Measurements from ENCODE around the gene SLC17A9.

SLC17A9 gene

DNA sequence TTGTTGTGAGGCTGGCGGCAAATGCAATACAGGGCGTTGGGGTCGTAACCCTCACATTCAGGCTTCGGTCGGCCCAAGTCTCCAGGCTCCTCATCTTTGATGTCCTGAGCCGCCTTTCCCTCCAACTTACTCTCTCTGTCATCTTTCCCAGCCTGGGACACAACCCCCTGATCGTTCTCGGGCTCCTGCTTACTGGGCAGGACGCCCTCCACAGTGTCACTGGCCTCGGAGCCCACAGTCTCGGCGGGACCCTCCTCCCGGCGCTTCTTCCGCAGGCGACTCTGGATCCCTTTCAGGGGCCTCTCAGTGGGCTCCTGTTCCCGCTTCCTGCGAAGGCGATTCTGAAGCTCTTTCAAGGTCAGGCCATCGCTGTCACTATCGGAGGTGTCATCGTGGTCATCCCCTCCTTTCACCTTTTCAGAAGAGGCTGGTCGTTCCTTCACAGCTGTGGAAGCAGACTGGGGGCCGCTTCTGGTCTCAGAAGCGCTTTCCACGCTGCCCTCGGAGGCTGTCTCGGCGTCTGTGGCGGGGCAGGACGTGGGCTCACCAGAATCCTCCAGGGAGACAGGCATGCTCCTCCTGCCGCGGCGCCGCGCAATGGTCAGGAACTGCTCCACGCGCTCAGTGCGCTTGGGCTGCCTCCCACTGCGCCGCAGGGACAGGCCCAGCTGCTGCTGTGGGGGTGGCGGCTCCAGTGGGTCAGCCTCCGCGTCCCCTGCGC is 41.6 kb upstream of the SLC17A9 start:
- 96% methylated on average over 45 of the region's 45 CpGs for WGBS
- no peaks in the 10 kb centered on the region for H3K27me3 ChIP-seq (ENCODE audit: insufficient read depth, low read length)
- H3K36me3 ChIP-seq (ENCODE audit: insufficient read depth, low read length): peaks cover 84% of the 10 kb centered on the region
- no peak overlapping the region for H3K9ac ChIP-seq (ENCODE audit: low read depth, low read length)
- no peaks in the 10 kb centered on the region for H3K9me3 ChIP-seq (ENCODE audit: insufficient read depth, low read depth, low read length)
- no peak overlapping the region for H3K4me3 ChIP-seq (ENCODE audit: low read length)
- no peak overlapping the region for H3K27ac ChIP-seq (ENCODE audit: low read depth, low read length)
- peaks cover 17% of the 10 kb centered on the region for H3K4me1 ChIP-seq (ENCODE audit: insufficient read depth, low read length)

DNA sequence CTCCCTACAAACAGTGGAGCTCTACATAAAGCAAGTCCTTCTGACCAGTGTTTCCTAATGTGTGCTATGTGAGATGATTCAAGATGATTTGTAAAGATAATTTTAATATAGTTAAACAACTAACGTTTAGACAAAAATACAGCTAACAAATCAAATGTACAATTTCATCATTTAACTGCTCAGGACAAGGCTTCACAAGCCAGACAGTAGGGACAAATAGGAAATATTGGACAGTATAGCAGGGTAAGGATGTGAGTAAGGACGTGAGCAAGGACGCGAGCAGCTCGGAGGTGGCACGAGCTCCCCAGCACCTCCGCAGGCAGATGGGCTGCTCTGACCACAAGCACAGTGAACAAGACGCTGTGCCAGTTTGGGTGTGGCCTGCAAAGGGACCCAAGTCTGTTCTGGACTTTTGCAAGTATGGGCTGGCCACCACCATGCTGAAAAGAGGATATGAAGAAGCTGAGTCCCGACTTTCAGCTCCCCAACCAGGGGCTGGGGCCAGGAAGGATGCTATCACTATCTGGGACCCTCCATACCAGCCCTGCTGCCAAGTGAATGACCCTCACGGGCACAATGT is 40.7 kb upstream of the SLC17A9 start:
- Histone ChIP-seq H3K4me1 (ENCODE audit: insufficient read depth, low read length) (peaks cover 26% of the 10 kb centered on the region), H3K36me3 (ENCODE audit: insufficient read depth, low read length) (peaks cover 76% of the 10 kb centered on the region), H3K27me3 (ENCODE audit: insufficient read depth, low read length) (no peaks in the 10 kb centered on the region), H3K4me3 (ENCODE audit: low read length) (no peak overlapping the region), H3K27ac (ENCODE audit: low read depth, low read length) (no peak overlapping the region), H3K9ac (ENCODE audit: low read depth, low read length) (no peak overlapping the region), H3K9me3 (ENCODE audit: insufficient read depth, low read depth, low read length) (no peaks in the 10 kb centered on the region)
- 96% methylated on average over 9 of the region's 10 CpGs for WGBS

DNA sequence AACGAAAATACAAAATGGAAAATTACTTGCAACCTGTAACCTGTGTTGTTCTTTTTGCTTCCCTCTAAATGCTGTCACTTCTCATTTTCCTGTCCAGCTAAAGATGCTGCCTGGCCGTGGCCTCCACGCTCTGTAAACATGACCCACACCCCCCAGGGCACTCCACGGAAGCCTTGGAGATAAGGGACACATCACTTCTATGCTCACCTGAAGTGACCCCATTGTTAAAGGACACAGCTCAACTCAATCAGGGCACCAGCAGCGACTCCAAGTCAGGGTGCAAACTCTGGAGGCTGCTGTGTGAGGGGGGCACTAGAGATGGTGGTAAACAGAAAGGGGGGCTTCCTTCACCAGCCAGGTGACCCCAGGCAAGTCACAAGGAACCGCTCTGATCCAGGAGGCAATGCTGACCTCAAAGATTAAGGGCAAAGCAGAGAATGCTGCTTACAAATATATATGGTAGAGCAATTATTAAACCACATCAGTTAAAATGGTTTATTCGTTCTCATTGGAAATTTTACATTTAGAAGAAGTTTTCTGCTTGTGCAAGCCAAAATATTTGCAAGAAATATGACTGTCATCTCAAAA is 39.4 kb upstream of the SLC17A9 start:
- Histone ChIP-seq H3K27me3 (ENCODE audit: insufficient read depth, low read length) (no peaks in the 10 kb centered on the region), H3K4me3 (ENCODE audit: low read length) (no peak overlapping the region), H3K27ac (ENCODE audit: low read depth, low read length) (no peak overlapping the region), H3K9ac (ENCODE audit: low read depth, low read length) (no peak overlapping the region), H3K9me3 (ENCODE audit: insufficient read depth, low read depth, low read length) (no peaks in the 10 kb centered on the region), H3K36me3 (ENCODE audit: insufficient read depth, low read length) (peaks cover 62% of the 10 kb centered on the region), H3K4me1 (ENCODE audit: insufficient read depth, low read length) (peaks cover 39% of the 10 kb centered on the region)
- 92% methylated on average over 7 of the region's 7 CpGs for WGBS

DNA sequence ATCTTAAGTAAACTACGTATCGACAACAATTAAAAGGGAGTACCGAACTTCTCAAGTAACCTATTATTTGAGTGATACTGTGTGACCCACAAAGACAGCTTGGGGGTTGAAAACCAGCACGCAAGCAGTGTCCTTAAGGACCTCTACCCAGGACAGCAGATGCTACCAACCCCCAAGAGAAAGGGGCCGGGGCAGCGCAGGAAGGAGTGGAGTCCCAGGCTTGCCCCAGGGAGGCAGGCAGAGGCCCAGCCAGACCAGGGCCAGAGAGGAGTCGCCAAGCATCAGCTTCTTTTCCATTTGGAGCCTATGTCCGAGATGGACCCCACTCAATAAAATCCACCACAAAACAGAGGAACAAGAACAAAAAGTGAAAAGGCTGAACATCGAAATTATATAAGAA is 38.1 kb upstream of the SLC17A9 start:
- H3K27ac ChIP-seq (ENCODE audit: low read depth, low read length): no peak overlapping the region
- no peaks in the 10 kb centered on the region for H3K27me3 ChIP-seq (ENCODE audit: insufficient read depth, low read length)
- H3K9me3 ChIP-seq (ENCODE audit: insufficient read depth, low read depth, low read length): no peaks in the 10 kb centered on the region
- H3K4me1 ChIP-seq (ENCODE audit: insufficient read depth, low read length): peaks cover 49% of the 10 kb centered on the region
- 93% methylated on average over 8 of the region's 9 CpGs for WGBS
- no peak overlapping the region for H3K4me3 ChIP-seq (ENCODE audit: low read length)
- no peak overlapping the region for H3K9ac ChIP-seq (ENCODE audit: low read depth, low read length)
- H3K36me3 ChIP-seq (ENCODE audit: insufficient read depth, low read length): peaks cover 49% of the 10 kb centered on the region

DNA sequence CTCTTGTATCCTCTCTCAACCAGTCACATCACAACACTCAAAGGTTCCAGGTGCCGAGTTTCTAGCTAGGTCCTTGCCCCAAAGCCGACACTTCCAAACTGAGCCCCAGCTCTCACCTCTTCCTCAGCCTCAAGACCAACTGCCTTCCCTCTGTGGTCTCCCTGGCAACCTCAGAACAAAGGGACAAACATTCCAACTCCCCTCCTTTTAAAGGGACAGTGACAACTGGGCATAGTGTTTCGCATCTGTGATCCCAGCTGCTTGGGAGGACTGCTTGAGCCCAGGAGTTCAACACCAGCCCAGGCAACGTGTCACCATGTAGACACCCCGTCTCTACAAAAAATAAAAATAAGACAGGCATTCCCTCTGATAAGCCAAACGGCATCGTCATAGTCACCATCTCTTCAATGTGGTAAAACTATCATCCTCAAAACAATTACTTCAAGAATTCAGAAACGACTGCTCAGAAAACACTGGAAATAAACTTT is 37.5 kb upstream of the SLC17A9 start:
- H3K4me3 ChIP-seq (ENCODE audit: low read length): no peak overlapping the region
- peaks cover 53% of the 10 kb centered on the region for H3K4me1 ChIP-seq (ENCODE audit: insufficient read depth, low read length)
- no peaks in the 10 kb centered on the region for H3K27me3 ChIP-seq (ENCODE audit: insufficient read depth, low read length)
- H3K36me3 ChIP-seq (ENCODE audit: insufficient read depth, low read length): peaks cover 43% of the 10 kb centered on the region
- no peak overlapping the region for H3K27ac ChIP-seq (ENCODE audit: low read depth, low read length)
- WGBS: 58% methylated on average over 8 of the region's 8 CpGs
- no peak overlapping the region for H3K9ac ChIP-seq (ENCODE audit: low read depth, low read length)
- no peaks in the 10 kb centered on the region for H3K9me3 ChIP-seq (ENCODE audit: insufficient read depth, low read depth, low read length)

DNA sequence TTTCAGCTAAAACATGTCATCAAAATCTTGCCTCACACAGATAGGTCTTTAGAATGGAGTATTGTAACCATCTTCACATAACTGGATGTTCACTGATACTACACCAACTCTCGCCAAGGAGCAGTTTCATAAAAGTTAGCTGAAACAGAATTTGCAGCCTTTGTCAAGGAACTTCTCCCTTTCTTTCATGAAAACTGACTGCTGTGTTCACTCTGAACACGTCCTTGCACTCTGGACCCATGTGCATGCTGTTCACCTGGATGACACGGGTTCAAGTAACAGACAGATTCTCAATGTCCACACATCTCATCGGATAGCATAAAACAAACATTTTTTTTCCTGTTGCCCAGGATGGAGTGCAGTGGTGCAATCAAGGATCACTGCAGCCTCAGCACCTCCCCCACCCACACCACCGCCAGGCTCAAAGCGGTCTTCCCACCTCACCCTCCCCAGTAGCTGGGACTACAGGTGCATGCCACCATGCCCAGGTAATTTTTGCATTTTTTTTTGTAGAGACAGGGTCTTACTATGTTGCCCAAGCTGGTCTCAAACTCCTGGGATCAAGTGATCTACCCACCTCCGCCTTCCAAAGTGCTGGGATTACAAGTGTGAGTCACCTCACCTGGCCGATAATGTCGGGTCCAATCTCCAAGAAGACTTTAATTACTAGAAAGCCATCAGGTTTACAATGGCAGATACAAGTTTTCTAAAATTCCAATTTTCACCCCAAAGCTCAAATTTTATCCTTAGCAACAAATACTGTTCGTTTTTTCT is 35.6 kb upstream of the SLC17A9 start:
- Histone ChIP-seq H3K4me3 (ENCODE audit: low read length) (no peak overlapping the region), H3K36me3 (ENCODE audit: insufficient read depth, low read length) (peaks cover 25% of the 10 kb centered on the region), H3K4me1 (ENCODE audit: insufficient read depth, low read length) (peaks cover 70% of the 10 kb centered on the region), H3K9ac (ENCODE audit: low read depth, low read length) (no peak overlapping the region), H3K27ac (ENCODE audit: low read depth, low read length) (peak overlapping the region; percentile 24; the same call in 1 of the 2 replicates), H3K9me3 (ENCODE audit: insufficient read depth, low read depth, low read length) (no peaks in the 10 kb centered on the region), H3K27me3 (ENCODE audit: insufficient read depth, low read length) (no peaks in the 10 kb centered on the region)
- 79% methylated on average over 10 of the region's 10 CpGs for WGBS

DNA sequence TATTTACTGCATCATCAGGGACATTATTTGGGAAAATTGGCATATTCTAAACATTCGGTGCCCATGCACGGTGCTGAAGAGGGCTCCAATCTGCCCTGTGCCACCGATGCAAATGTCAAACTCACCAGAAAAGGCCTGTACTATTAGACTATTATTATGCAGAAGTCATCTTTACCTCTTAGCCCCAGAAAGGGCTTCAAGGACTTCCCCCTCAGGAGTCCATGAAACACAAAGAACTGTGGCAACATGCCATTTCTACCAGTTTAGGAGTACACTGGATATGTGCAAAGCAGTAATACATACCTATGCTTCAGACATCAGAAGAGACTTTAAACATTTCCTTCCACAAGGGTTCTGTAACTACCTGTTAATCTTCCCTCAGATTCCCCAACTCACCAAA is 34.8 kb upstream of the SLC17A9 start:
- no peak overlapping the region for H3K4me3 ChIP-seq (ENCODE audit: low read length)
- peaks cover 72% of the 10 kb centered on the region for H3K4me1 ChIP-seq (ENCODE audit: insufficient read depth, low read length)
- H3K9ac ChIP-seq (ENCODE audit: low read depth, low read length): no peak overlapping the region
- 66% methylated on average over 3 of the region's 3 CpGs for WGBS
- no peak overlapping the region for H3K27ac ChIP-seq (ENCODE audit: low read depth, low read length)
- H3K9me3 ChIP-seq (ENCODE audit: insufficient read depth, low read depth, low read length): no peaks in the 10 kb centered on the region
- no peaks in the 10 kb centered on the region for H3K27me3 ChIP-seq (ENCODE audit: insufficient read depth, low read length)
- H3K36me3 ChIP-seq (ENCODE audit: insufficient read depth, low read length): peaks cover 17% of the 10 kb centered on the region

DNA sequence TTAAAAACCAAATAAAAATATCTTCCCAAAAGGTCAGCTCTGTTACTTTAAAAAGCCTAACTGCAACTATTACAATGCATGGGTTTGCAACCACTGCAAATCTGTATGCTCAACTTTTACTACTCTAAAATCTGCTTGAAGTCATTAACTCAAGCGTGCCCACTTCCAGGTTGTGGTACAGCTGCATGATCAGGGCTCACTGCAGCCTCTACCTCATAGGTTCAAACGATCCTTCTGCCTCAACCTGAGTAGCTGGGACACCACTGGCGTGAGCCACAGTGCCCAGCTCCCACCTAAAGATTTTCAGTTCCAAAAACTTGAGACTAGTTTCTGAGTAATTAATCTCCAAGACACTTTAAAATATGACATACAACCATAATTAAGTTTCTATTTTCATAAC is 34.4 kb upstream of the SLC17A9 start:
- no peaks in the 10 kb centered on the region for H3K27me3 ChIP-seq (ENCODE audit: insufficient read depth, low read length)
- no peaks in the 10 kb centered on the region for H3K9me3 ChIP-seq (ENCODE audit: insufficient read depth, low read depth, low read length)
- peaks cover 13% of the 10 kb centered on the region for H3K36me3 ChIP-seq (ENCODE audit: insufficient read depth, low read length)
- H3K4me3 ChIP-seq (ENCODE audit: low read length): no peak overlapping the region
- no peak overlapping the region for H3K27ac ChIP-seq (ENCODE audit: low read depth, low read length)
- H3K9ac ChIP-seq (ENCODE audit: low read depth, low read length): no peak overlapping the region
- WGBS: 52% methylated on average over 3 of the region's 3 CpGs
- peaks cover 72% of the 10 kb centered on the region for H3K4me1 ChIP-seq (ENCODE audit: insufficient read depth, low read length)

DNA sequence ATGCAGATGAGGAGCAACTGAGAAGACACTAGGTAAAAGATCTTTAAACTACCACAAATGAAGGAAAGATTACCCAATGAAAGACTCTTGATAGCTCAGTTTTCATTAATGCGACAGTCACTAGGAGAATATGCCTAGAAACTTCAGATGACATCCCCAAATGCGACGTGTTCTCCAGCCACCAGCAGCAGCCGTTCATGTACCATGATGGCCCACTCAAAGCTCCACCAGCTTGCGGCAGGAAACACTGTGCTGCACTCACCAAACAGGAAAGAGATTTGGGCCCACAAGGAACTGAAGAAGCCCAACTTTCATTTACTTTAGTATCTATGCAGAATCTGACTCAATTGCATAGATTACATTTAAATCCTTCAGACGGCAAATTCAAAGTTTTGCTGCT is 33.7 kb upstream of the SLC17A9 start:
- Histone ChIP-seq H3K4me1 (ENCODE audit: insufficient read depth, low read length) (peaks cover 77% of the 10 kb centered on the region), H3K27ac (ENCODE audit: low read depth, low read length) (no peak overlapping the region), H3K27me3 (ENCODE audit: insufficient read depth, low read length) (no peaks in the 10 kb centered on the region), H3K9ac (ENCODE audit: low read depth, low read length) (no peak overlapping the region), H3K9me3 (ENCODE audit: insufficient read depth, low read depth, low read length) (no peaks in the 10 kb centered on the region), H3K36me3 (ENCODE audit: insufficient read depth, low read length) (peaks cover 6% of the 10 kb centered on the region), H3K4me3 (ENCODE audit: low read length) (no peak overlapping the region)
- 78% methylated on average over 6 of the region's 6 CpGs for WGBS

DNA sequence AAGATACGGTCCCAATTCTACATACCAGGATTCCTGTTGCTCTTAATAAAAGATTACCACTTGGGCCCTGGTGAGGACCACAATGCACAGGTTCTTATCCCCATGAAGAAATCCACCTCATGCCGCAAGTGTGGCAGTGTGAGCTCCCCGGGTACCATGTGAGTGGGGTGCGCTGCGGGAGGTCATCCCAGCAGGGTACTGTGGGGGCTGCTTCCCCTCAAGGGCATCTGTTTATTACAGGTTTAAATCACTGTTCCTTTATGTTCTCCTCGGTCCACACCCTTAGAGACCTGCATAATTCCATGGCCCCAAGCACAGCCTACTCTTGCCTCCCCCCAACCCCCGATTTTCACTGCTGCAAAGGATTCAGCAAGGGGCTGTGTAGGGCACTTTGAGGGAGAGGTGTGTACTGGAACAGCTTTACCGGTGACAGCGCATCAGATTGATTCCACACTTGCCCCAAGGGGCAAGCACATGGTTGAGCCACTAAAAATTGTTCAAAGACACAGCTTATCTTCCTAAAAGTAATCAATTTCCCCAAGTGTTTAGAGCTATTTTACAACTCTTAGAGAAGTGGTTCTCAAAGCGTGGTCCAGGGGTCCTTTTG is 32.4 kb upstream of the SLC17A9 start:
- Histone ChIP-seq H3K36me3 (ENCODE audit: insufficient read depth, low read length) (no peaks in the 10 kb centered on the region), H3K9ac (ENCODE audit: low read depth, low read length) (0 out of 2 replicates have a peak overlapping the region, but pooled peaks have one; percentile 25), H3K4me1 (ENCODE audit: insufficient read depth, low read length) (peaks cover 81% of the 10 kb centered on the region), H3K4me3 (ENCODE audit: low read length) (no peak overlapping the region), H3K9me3 (ENCODE audit: insufficient read depth, low read depth, low read length) (no peaks in the 10 kb centered on the region), H3K27ac (ENCODE audit: low read depth, low read length) (0 out of 2 replicates have a peak overlapping the region, but pooled peaks have one; percentile 6), H3K27me3 (ENCODE audit: insufficient read depth, low read length) (no peaks in the 10 kb centered on the region)
- 79% methylated on average over 10 of the region's 10 CpGs for WGBS
